LoVo (cell line): Measurements from ENCODE around the gene TRIM29.
"Not testable (repeated sequence)": the region's sequence is repeated elsewhere in the genome, so short reads cannot be mapped to it uniquely, and the experiment has no call there.

Experiments used
- DNase-seq: peaks from one replicate; pipeline ENCODE4 v3.0.0-alpha.2; 2016; ENCODE audit warnings: low spot score

TRIM29 gene

DNA sequence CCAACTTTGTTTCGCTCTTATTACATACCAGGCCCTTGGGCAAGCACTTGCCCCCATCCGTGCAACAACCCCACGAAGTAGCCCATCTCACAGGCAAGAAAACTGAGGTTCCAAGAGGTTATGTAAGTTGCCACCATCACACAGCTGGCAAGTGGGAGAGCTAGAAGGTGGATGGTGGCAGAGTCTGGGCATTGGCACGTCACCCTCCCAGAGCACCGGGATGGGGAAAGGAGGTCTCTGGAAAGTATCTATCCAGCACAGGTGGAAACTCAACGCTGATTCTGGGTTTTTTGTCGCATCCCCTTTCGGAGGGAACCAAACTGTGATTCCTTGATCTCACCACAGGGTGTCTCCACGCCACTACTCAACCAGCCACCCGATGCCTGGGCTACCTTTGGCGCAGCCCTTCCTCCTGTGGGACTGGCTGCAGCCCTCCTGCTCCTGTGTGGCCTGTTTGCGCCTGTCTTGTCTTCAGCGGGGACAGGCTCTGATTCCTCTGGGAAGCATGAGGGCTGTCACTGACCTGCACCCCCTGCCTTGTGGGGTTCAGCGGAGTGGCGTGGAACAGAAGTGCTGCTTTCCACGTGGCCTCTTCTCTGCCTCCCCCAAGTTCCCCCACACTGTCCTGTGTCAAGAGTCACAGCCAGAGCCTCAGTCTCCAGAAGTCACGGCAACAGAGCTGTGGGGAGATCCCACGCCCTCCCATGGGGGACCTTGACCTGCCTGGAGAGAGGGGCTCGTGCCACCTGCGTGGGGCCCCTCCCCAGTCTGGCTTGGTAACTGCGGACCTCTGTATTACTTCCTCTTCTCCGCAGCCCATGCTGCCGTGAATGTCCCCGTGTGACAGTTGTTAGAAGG lies 34.4 kb upstream of the TRIM29 start:
- peak; percentile 47 for DNase-seq

DNA sequence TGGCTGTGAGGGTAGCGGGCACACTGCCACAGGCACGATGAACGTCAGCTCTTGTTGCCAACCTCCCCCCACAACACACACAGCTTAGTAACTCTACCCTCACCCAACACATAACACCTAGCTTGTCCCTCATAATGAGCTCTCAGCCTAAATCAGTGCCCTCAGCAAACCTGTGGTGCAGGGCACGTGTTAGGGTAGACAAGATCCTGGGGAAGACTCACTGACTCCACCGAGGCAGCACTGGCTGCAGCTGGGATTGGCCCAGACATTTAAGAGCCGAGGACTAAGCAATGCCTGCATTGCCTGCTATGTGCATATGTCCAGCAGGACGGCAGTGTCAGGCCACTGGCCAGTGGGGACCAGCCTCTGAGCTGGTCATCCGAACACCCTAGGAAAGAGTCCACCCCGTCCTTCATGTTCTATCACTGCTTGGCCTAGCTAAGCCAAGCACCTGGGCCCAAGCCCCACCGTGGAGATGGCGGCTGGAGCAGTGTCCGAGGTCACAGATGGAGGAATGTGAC lies 32.9 kb upstream of the TRIM29 start:
- no peak for DNase-seq

GRCh38 chr11:120169981-120170698 lies 32.2 kb upstream of the TRIM29 start:
- no peak for DNase-seq

GRCh38 chr11:120168960-120169681 lies 31.2 kb upstream of the TRIM29 start:
- peak; percentile 50 for DNase-seq

DNA sequence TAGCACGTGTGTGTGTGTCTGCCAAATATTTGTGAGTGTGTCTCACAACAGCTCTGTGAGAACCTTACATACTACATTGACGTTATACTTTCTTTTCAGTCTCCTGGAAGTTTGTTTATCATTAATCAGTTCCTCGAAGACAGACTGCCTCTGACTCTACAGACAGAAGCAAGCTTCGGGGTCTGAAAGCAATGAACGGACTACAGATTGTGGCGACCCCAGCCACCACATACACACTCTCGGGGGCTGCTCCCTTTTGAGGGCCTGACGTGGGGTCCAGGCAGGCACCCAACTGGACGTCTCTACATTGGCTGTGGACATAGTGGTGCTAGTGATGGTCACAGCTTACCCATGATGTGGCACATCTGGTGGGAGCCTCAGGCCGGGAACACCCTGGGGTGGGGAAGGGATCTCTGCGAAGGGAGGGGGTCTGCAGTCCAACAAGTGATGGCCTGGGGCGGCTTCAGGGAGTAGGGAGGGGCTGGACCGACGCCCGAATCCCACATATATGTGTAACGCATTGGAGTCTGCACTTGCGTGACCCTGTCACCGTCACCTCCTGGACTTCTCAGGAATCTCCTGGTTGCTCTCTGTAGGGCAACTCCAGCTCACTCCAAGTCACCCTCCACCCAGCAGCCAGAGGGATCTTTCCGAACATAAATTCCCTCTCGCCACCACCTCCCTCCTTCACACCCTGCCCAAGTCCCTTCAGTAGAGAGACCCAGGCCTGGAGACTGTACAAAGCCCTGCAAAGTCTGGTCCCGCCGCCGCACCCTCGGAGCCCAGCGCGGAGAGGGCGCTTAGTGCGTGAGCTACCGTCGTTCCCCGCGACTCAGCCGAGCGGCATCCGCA lies 30.4 kb upstream of the TRIM29 start:
- DNase-seq = no peak

DNA sequence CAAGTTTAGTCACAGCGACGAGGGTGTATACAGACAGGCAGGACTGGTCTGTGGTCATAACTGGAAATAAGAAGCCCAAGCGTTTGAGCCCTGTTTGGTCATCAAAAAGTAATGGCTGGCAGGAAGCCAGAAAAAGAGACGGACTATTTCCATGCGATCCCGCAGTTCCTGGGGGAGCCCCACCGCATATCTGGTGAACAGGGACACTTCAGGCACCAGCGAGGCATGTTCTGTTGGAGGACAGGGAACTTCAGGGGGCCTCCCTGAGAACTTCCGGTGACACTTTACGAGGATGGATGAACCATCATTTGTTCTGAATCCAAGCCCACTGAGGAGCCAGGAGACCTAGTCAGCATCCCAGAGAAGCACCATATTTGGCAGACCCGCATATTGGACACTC lies 29.7 kb upstream of the TRIM29 start:
- no peak for DNase-seq

DNA sequence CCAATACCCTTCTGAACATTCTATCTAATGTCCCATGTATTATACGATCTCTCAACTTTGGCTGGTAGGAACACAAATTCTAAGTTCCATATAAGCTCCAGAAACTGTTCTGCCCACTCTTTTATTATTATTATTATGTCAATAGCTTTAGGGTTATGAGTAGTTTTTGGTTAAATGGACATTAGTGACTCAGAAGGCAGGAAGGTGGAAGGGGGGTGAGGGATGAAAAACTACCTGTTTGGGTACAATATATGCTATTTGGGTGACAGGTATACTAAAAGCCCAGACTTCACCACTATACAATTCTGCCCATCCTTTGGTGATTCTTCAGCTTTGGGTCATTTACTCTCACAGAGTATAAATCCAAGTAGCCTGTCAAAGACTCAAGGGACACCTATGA lies 22.5 kb upstream of the TRIM29 start:
- no peak for DNase-seq

DNA sequence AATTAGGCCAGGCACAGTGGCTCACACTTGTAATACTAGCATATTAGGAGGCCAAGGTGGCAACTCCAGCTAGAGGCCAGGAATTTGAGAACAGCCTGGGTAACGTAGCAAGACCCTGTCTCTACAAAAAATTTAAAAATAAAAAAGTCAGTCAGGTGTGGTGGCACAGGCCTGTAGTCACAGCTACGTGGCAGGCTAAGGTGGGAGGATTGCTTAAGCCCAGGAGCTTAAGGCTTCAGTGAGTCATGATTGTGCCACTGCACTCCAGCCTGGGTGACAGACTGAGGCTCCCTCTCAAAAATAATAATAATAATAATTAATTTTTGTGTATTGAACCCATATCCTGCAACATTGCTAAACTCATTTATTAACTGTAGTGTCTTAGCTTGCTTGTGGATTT lies 15.3 kb upstream of the TRIM29 start:
- no peak for DNase-seq

- DNase-seq = no peak
These were observed 13.6 kb upstream of the TRIM29 start for GRCh38 chr11:120151536-120151935.

DNA sequence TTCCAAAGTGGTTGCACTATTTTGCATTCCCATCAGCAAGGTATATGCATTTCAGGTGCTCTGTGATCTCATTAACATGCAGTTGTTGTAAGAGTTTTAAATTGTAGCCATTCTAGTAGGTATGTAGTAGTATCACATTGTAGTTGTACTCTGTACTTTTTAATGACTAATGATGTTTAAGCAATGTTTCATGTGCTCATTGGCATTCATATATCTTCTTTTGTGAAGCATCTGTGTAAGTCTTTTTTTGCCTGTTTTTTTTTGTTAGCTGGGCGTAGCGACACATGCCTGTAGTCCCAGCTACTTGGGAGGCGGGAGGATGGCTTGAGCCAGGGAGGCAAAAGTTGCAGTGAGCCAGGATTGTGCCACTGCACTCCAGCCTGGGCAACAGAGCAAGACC lies 11.3 kb upstream of the TRIM29 start:
- no peak for DNase-seq

- no peak for DNase-seq
These were observed 10.0 kb upstream of the TRIM29 start for GRCh38 chr11:120147950-120148270.

- no peak for DNase-seq
These were observed 9.4 kb upstream of the TRIM29 start for GRCh38 chr11:120147094-120147949.

GRCh38 chr11:120146413-120147093 lies 8.6 kb upstream of the TRIM29 start:
- no peak for DNase-seq

DNA sequence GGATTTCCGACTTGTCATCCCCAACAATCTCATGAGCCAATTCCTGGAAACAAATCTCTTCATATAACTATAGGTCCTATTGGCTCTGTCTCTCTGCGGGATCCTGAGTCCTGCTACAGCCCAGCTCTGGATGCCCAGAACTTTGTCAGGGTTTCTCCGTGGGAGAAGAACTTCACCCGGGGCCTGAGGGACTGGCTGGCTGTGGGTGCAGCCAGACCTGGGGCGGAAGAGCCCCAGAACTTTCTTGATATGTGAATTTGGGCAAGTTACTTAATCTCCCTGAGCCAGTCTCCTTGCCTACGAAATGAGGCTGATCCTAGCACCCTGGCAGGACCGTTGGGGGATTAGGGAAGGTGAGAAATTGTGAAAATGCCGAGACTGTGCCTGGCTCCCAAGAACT lies 6.6 kb upstream of the TRIM29 start:
- DNase-seq = no peak

DNA sequence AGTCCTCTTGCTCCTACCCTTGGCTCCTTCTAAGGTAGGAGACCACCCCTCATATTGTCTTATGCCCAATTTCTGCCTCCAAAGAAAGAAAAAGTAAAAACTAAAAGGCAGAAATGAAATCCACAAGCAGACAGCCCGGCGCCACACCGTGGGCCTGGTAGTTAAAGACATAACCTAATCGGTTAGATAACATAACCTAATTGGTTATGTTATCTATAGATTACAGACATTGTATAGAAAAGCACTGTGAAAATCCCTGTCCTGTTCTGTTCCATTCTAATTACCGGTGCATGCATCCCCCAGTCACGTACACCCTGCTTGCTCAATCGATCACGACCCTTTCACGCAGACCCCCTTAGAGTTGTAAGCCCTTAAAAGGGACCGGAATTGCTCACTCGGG lies 5.6 kb upstream of the TRIM29 start:
- DNase-seq = not testable (repeated sequence)

GRCh38 chr11:120142441-120143100 lies 4.7 kb upstream of the TRIM29 start:
- no peak for DNase-seq

DNA sequence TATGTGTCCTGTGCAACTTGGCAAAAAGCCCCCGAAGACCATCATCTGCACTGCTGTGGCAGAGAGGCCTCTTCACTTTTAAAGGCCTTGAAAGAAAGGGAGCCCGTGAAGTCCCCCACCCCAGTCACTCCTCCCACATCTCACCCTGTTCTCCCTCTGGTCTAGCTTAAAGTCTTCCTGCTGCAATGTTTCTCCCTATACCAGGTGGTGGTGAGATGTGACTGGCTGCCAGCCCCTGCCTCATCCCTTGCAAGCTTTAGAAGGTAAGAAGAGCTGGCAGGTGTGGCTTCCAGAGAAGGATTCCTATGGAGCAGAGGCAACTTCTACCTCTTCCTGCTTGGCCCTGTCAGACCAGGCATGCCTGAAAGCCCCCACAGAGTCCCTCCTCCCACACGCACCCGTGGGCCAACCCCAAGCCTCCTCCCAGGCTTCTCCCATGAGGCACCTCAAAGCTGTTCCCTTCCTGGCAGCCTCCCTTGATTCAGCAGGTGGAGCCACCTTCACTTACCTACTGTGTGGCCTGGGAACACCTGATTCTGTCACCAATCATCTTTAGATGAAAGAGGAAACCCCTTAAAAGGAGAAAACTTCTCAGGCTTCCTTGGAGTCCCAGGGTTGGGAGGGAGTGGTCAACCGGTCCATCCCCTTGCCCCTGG lies 4.0 kb upstream of the TRIM29 start:
- DNase-seq = no peak

GRCh38 chr11:120141113-120141767 lies 3.3 kb upstream of the TRIM29 start:
- DNase-seq = no peak
